DMS53 (cell line): ENCODE results near the gene ETV7.
"Not testable (repeated sequence)": the region's sequence is repeated elsewhere in the genome, so short reads cannot be mapped to it uniquely, and the experiment has no call there.

Experiments used
- DNase-seq: peaks from one replicate; lab custom pipeline; 2025; lab: John Stamatoyannopoulos, UW

Gene ETV7

DNA sequence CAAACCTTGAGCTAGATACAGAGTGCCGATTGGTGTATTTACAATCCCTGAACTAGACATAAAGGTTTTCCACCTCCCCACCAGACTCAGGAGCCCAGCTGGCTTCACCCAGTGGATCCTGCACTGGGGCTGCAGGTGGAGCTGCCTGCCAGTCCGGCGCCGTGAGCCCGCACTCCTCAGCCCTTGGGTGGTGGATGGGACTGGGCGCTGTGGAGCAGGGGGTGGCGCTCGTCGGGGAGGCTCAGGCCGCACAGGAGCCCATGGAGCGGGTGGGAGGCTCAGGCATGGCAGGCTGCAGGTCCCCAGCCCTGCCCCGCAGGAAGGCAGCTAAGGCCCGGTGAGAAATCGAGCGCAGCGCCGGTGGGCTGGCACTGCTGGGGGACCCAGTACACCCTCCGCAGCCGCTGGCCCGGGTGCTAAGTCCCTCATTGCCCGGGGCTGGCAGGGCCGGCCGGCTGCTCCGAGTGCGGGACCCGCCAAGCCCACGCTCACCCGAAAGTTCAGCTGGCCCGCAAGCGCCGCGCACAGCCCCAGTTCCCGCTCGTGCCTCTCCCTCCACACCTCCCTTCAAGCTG is 23.3 kb downstream of the ETV7 start:
- DNase-seq: not testable (repeated sequence)

DNA sequence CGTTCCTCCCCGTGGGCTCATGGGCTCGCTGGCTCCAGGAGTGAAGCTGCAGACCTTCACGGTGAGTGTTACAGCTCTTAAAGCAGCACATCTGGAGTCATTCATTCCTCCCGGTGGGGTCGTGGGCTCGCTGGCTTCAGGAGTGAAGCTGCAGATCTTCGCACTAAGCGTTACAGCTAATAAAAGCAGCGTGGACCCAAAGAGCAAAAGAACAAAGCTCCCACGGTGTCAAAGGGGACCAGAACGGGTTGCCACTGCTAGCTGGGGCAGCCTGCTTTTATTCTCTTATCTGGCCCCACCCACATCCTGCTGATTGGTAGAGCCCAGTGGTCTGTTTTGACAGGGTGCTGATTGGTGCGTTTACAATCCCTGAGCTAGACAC is 24.1 kb downstream of the ETV7 start:
- not testable (repeated sequence) for DNase-seq

DNA sequence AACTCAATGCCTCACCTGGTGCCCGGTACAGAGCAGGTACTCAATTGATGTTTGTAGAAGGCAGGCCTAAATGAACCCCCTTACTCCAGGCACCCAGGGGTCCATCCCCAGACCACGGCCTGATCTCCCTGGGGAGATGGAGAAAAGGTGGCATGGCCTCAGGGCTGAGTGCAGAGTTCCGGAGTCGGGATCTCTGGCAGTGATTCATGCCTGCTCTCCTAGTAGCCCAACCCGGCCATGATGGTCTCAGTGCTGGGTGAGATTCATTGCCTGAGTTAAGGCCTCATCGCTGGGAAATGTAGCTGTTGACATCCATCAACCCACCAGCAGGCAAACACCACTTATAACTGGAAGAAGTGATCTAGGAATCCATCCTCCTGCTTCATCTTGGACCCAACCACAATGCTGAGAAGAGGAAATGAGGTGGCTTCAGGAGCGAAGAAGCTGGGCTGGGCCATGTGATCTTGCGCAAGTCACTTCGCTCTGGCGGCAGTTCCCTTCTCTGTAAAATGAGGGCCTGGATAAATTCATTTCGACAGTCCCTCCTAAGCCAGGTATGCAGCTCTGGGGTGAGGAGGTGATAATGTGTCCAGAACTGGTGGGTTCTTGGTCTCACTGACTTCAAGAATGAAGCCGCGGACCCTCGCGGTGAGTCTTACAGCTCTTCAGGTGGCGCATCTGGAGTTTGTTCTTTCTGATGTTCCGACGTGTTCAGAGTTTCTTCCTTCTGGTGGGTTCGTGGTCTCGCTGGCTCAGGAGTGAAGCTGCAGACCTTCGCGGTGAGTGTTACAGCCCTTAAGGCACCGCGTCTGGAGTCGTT is 24.7 kb downstream of the ETV7 start:
- DNase-seq: no peak

DNA sequence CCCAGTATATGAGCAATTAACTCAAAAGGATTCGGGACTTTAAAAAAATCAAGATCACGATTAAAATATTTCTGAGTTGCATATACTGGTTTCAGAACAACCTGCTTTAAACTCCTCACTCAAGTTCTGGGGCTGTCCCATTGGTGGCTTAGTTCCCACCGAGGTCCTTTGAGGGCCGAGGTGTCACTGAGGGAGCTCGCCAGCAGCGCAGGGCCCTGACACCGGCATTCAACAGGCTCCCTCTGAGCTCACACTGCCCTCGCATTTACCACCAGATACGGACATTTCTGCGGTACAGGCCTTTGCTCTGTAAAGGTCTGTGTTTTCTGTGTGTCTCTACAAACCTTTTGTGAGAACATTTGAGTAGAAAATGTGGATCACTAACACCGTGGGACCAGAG is 26.4 kb downstream of the ETV7 start:
- no peak for DNase-seq

DNA sequence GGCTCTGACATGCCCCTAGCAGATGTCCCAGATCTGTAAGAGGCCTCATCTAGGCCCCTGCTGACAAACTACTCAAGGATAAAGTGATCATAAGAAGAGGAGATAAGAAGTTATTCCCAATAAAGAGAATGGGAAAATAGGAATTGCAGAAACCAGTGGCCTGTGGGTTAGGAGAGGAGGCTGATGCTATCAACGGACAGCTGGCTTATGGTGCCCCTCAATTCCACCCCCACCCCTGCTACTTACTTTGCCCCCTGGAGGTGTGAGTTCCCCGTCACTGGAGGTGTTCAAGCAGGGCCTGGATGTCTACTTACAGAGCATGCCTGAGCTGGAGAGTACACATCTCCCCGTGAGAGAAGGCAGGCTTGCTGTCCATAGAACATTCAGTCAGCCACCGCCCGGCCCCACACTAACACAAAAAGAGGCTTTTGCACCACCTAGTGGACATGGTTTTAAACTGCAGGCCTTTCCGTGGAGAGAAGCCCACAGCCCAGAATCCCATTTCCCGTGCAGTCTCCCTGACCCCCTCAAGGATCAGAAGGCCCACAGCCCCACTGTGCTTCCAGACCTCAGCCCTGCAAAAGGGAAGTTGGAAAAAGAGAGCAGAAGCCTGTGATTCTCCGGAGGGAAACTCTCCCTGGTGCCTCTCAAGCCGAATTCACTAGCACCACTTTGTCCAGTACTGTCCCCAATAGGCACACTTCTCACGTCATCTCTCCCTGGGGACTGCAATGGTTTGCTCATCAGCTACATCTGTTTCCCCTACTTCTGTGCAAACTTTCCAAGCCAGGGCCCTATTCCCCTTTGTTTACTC is 27.0 kb downstream of the ETV7 start:
- peak; percentile 83 for DNase-seq

DNA sequence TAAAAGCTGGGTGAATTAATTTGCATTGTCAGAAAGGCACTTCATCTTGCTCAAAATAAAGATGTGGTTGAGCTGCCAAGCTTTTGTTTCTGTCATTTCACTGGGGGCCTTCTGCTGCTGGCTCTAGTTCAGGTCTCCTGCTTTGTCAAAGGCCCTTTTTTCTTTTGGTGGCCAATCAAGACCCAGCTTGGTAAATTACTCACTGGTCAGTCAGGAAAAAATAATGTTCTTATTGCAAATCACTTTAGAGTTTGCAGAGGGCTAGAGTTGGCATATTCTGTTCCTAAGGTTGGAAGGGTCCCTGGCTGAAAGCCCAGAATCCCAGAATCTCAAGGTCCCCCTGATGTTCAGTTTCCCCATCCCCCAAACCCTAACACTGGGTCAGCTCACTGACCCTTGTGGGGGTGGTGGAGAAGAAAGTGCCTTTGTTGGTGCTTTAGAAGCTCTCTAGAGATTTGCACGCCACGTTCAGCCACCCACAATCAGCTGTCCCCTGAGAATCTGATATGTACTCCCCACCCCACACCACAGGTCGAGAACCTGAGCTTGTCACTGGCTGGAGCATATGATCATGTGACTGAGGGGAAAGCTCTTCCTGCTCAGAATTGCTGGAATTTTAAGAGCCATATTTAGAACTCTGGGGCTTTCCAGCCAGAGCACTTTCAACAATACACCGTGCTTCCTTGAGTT is 29.1 kb downstream of the ETV7 start:
- no peak for DNase-seq

DNA sequence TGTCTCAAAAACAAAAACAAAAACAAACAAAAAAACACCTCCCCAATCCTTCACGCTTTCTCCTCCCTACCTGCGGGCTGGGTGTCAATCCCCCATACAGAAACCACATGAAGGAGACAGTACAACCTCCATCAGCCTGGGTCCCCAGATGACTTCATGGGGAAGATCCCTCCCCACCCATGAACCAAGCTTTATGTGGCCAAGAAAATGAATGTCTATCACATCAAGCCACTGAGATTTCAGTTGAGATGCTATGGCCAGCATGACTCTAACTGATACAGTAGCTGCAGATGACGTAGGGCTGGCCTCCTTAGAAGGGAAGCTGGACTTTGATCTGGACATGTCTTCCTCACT is 29.6 kb downstream of the ETV7 start:
- DNase-seq: no peak

DNA sequence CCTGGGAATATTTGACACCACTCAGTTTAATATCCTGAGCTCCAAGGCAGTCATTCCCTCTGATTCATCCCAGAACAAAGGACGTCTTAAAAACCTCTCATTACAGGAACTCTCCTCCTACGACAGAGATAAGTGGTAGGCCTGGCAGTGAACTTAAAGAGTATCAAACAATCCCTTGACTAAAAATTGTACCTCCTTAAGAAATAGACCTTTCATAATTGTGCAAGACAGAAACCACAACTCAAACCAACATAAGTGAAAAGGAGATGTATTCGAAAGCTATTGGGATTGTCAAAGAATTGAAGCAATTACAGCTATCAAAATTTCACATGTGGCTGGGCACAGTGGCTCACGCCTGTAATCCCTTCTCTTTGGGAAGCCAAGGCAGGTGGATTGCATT is 31.6 kb downstream of the ETV7 start:
- DNase-seq: no peak

DNA sequence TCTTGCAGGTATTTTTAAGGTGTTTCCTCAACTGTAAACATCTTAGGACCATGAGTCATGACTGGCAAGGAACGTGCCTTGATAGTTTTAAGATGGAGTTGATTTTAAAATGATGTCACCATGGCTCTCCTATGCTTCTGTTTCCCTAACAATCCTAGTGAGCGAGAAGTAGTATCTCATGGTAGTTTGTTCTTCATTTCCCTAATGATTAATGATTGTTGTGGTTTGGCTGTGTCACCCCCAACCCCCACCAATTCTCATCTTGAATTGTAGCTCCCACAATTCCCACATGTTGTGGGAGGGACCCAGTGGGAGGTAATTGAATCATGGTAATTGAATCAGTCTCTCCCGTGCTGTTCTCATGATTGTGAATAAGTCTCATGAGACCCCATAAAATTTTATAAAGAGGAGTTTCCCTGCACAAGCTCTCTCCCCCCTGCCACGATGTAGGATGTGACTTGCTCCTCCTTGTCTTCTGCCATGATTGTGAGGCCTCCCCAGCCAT is 34.0 kb downstream of the ETV7 start:
- DNase-seq: no peak

DNA sequence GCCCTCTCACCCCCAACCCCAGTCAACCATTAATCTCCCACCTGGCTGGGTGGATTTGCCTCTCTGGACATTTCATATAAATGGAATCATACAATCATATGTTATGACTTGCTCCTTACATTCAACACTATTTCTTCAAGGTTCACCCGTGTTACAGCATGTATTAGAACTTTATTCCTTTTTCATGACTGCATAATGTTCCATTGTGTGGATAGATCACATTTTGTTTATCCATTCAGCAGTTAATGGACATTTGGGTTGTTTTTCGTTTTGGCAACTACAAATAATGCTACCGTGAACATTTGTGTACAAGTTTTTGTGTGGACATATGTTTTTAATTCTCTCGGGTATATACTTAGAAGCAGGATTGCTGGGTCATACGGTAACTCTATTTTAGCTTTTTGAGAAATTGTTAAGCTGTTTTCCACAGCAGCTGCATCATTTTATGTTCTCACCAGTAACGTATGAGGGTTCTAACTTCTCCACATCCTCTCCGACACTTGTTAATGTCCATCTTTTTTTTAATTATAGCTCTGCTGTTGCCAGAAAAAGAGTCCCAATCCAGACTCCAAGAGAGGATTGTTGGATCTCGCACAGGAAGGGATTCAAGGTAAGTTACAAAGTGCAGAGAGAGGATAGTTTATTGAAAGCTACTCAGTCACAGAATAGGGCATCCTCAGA is 34.9 kb downstream of the ETV7 start:
- DNase-seq: no peak

DNA sequence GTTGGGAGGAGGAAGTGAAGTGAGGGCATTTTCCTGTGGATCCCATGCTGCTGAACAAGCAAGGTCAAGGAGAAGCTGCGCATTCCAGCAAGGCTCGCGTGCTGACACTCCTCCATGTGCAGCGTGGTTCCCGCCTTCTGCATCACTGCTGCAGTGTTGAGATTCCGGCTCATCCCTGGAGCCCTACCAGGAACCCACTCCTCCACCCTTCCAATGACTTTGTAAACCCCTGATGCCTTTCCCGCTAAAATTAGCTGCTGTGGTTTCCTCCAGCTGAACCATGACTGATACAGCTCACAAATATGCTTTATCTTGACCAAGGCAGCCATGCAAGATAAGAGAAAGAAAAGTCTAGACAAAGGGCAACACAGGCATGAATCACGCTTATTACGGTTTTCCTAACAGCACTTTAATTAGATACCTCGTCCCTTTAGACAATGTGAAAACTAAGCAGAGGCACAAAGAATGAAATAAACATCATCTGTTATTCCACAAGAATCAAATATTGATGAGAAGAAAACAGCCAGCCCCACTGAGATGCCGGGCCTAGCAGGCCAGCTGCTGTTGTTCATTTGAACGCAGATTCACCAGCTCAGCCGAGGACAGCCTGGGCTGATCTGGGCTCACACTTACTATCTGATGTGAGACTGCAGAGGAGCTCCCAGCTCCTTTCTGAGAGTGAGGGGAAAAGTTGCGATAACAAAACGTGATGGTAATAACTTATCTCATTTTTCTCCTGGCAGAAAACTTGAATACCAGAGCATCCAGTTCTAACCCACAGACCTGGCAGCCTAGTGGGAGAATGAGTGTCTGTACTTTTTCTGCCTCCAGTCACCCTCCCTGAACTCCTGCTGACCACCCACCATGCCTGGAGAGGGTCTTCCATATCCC is 36.5 kb downstream of the ETV7 start:
- no peak for DNase-seq

DNA sequence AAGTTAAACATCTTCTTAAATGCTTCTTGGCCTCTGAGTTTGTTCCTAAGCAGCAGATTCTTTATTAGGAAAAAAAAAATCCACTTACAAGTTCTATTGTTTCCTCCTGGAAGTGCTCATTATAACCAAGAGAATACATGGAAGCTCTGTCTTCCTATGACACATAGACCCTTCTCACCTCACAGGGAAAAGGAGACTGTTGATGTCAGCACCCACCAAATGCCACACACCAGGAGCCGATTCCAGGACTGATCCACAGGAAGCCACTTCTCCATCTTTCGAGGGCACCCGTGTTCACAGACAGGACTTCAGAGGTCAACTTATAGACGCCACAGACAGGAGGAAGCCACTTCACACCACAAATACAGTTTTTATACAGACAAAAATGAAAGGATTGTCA is 37.4 kb downstream of the ETV7 start:
- no peak for DNase-seq

DNA sequence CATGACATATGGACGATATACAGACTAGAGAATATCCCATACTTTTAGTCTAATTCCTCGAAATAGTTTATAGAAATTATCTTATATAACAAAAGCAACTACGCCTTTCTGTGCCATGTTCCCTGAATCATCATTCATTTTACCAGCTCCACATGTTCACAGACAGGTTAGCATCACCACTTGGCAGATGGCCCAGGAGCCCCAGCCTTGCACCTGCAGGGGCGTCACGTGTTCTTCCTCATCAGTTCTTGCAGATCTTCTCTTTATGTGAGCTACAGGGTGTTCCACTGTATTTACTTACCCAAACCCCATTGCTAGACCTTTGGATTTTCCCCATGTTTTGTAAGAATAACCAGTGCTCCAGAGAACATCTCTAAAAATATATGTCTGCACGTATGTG is 38.2 kb downstream of the ETV7 start:
- DNase-seq: peak; percentile 90

DNA sequence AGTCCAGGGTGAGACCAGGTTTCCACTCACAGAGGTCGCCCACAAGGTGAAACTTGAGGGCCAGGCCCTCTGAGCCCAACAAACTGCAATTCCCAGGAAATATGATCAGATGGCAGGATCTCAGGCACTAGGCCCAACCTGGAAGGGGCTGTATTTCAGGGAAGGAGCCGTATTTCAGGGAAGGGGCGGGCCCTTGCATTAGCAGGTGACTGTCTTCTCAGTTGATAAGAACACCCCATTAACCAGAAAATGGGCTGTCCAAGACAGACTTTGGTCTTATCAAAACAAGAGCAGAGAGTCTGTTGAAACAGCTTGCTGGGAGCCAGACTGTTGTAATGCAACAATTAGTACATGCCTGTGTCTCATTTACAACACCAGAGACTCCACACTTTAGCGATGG is 39.8 kb downstream of the ETV7 start:
- DNase-seq: no peak

DNA sequence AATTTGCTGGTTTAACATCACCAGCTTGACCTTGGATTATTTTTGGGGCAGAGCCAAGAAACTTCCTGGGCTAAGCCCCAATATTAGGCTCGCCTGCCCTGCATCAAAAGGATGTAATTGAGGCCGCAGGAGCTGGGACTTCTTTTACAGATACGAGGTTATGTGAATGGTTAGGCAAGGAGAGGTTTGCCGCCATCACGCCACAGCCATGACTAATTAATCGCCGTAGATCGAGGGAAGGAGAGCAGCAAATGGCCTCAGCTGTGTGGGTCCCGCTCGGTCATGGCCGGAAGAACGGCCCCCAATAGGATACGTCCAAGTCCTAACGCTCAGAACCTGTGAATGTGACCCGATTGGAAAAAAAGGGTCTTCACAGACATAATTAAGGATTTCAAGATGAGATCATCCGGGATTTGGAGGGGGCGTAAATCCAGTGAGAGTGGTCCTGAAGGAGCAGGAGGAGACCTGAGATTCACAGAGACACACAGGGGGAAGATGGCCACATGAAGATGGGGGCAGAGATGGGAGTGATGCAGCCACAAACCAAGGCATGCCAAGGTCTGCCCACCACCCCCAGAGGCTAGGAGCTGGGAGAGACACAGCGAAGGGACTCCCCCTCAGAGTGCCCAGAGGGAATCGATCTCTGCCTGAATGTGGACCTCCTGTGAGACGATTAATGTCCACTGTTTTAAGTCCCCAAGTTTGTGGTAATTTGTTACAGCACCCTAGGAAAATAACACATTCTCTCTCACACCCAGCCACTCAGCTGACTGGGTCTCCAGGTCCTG is 40.8 kb downstream of the ETV7 start:
- DNase-seq: no peak

DNA sequence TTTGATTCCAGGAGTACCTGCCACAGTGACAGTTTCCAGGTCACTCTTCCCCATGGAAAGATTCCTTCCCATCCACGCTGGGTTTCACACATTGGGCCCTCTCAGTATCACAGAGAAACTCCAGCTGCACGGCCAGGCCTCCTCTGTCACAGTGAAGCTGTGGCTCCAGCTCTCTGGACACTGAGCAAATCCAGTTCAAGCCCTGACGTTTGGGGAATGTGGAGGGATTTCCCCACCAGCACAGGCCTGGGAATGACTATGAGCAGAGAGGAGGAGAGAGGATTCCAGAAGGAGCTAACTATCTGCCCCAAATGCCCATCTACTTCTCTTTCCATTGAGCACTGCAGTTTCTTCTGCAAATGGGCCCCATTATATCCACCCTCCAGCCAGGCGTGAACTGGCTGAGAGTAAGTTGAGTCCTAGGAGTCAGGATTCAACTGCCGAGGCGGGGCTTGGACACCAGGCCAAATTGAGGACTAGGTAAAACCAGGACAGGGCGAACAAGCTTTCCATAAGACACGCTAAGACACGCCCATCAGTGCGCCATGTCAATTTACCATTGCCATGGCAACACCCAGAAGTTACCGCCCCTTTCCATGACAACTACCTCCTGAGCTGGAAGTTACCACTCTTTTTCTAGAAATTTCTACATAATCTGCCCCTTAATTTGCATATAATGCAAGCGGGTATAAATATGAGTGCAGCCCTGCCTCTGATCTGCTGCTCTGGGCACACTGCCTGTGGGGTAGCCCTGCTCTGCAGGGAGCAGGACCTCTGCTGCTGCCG is 41.6 kb downstream of the ETV7 start:
- DNase-seq: peak; percentile 21

DNA sequence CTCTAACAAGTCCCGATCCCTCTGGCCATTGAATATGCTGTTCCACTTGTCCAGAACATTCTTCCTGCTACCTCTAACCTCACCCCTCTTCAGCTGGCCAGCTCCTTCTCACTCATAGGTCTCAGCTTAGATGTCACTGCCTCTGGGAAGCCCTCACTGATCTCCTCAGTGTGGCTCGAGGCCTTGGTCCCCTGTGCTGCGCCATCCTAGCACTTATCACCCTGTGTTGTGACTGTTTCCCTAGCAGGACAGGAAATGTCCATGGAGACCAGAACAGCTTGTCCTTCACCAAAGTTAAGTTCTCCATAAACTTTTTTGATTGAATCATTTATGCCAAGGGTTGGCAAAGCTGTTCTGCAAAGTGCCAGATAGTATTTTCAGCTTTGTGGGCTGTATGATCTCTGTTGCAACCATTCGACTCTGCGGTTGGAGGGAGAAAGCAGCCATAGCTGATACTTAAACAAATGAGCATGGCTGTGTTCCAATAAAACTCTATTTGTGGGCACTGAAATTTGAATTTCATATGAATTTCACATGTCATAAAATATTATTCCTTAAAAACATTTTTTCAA is 44.3 kb downstream of the ETV7 start:
- DNase-seq: no peak

DNA sequence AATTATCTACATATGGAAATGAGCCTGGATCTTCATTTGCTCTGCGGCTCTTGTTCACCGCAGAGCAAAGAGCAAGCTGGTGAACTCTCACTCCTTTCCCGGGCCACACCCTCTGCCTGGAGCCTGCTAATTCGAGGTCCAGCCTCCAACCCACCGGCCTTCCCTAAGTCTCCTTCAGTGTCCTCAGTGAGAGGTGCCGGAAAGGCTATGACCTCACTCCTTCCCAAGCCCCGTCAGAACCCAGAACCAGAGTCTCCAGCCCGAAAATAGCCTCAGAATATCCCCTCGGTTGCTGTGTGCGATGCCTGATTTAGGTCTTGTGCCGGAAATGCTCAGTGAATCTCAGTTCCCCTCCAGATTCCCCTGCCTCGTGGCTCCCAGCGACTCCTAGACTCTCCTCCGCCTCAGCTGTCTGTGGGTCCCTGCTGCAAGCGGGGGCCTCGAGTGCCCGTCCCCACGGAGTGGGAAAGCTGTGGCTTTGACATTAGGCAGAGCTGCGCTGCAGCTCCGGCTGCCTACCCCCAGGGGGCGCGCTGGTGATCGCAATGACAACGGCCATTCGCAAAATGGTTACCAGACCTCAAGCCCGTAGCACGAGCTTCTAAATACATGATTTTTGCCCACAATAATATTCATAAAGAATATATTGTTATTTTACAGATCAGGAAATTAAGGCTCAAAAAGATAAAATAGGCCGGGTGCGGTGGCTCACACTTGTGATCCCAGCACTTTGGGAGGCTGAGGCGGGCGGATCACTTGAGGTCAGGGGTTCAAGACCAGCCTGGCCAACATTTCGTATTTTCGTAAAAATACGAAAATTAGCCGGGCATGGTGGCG is 46.6 kb downstream of the ETV7 start:
- DNase-seq: peak; percentile 82
